ENCODE results near the gene EPHB6. TPM values are rescaled to one million over a fixed set of nuclear protein-coding genes. Genes with fewer than 3 reads are reported as not detected.

EPHB6 gene
- total RNA-seq, 1 experiment from 2014 or later, result 12.6 TPM

DNA sequence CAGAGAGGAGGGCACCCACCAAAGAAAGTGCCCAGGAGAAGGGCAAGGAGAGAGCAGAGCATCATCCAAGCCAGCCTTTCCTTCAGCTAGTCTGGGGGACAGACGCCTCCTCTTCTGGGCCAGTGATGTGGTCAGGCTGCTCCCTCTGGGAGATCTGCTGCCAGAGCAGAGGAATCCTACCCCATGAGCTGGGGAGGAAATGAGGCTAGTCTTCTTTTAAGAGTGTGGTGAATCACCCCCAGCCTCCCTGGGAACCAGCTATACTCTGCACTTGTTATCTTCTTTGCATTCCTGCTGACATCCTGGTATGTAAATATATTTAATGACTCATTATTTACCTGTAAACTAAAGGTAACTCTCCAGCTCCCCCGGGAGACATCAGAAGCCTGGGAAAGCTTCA, 41.6 kb upstream of the EPHB6 start:
- no peaks in the 10 kb centered on the region for H4K20me1 ChIP-seq (ENCODE audit: insufficient read depth)
- no peak overlapping the region for H3K4me3 ChIP-seq (replicated peaks in 1 of 2; ENCODE audit: low read depth in 1 of 2, low read length in 2 of 2)
- POLR2A ChIA-PET, result no interaction called here
- no peak overlapping the region for H3K27ac ChIP-seq (ENCODE audit: low read depth, low read length)
- intact Hi-C loops (cut with micrococcal nuclease), result loop anchor here (2.0 to 10.0 kb wide), 2 partner anchors 20 to 278 kb away; no protein-coding TSS in a partner anchor
- BruUV-seq (replicated peaks), result no TSS peak
- ATAC-seq (peak; percentile 58), DNase-seq (ENCODE audit: low read depth, low spot score) (no peak)
- H2AFZ ChIP-seq (ENCODE audit: low read depth, low read length, poor library complexity, severe bottlenecking), result no peak overlapping the region
- H3K9me3 ChIP-seq (ENCODE audit: control insufficient read depth in 1 of 2, insufficient read depth in 1 of 2, low read depth in 1 of 2, low read length in 2 of 2), result no peaks in the 10 kb centered on the region
- CTCF ChIA-PET, result interaction anchor here (0.6 to 5.5 kb wide), 8 partner anchors 7 to 402 kb away, joined by 3 to 62 read pairs (median 4); no protein-coding TSS in a partner anchor
- H3K36me3 ChIP-seq (ENCODE audit: control insufficient read depth in 1 of 2, insufficient read depth in 2 of 2, low read length in 2 of 2), result no peaks in the 10 kb centered on the region
- RAD21 ChIA-PET (ENCODE audit: low non-redundant PET in 1 of 2, low total read pairs in 2 of 2, uncharacterized antibody in 2 of 2, unreplicated experiment in 2 of 2), result interaction anchor here in 1 of 2 experiments (0.7 kb wide), 1 partner anchor 150 kb away, joined by 7 read pairs; no protein-coding TSS in a partner anchor
- peaks cover 27% of the 10 kb centered on the region; the same call in 1 of the 2 replicates for H3K27me3 ChIP-seq (ENCODE audit: insufficient read depth, low read length)
- peaks cover 0 to 24% of the 10 kb centered on the region in 2 experiments; a peak in 3 of 4 replicates for H3K4me1 ChIP-seq (ENCODE audit: control insufficient read depth in 1 of 2, insufficient read depth in 2 of 2, low read length in 2 of 2)
- no peaks in the 10 kb centered on the region for H3K9me2 ChIP-seq (ENCODE audit: insufficient read depth)
- no peaks in the 10 kb centered on the region for H3K79me2 ChIP-seq (ENCODE audit: insufficient read depth, low read length)
- H3K9ac ChIP-seq (ENCODE audit: low read length), result no peak overlapping the region
- 0 out of 2 replicates have a peak overlapping the region, but pooled peaks have one; percentile 10 for H3K4me2 ChIP-seq (ENCODE audit: low read length)
- TF ChIP-seq JUND (IDR thresholded peaks at IDR 0.05) (no peak), EZH2phosphoT487 (IDR thresholded peaks at IDR 0.05; ENCODE audit: borderline replicate concordance) (no peak), CBX3 (IDR thresholded peaks at IDR 0.05; ENCODE audit: low read depth) (no peak), SP1 (IDR thresholded peaks at IDR 0.05; ENCODE audit: low read depth) (no peak)
- TF ChIP-seq, protein P1, sequence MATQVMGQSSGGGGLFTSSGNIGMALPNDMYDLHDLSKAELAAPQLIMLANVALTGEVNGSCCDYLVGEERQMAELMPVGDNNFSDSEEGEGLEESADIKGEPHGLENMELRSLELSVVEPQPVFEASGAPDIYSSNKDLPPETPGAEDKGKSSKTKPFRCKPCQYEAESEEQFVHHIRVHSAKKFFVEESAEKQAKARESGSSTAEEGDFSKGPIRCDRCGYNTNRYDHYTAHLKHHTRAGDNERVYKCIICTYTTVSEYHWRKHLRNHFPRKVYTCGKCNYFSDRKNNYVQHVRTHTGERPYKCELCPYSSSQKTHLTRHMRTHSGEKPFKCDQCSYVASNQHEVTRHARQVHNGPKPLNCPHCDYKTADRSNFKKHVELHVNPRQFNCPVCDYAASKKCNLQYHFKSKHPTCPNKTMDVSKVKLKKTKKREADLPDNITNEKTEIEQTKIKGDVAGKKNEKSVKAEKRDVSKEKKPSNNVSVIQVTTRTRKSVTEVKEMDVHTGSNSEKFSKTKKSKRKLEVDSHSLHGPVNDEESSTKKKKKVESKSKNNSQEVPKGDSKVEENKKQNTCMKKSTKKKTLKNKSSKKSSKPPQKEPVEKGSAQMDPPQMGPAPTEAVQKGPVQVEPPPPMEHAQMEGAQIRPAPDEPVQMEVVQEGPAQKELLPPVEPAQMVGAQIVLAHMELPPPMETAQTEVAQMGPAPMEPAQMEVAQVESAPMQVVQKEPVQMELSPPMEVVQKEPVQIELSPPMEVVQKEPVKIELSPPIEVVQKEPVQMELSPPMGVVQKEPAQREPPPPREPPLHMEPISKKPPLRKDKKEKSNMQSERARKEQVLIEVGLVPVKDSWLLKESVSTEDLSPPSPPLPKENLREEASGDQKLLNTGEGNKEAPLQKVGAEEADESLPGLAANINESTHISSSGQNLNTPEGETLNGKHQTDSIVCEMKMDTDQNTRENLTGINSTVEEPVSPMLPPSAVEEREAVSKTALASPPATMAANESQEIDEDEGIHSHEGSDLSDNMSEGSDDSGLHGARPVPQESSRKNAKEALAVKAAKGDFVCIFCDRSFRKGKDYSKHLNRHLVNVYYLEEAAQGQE (IDR thresholded peaks at IDR 0.05; ENCODE audit: low read depth), result no peak
- TF ChIP-seq, protein P2, sequence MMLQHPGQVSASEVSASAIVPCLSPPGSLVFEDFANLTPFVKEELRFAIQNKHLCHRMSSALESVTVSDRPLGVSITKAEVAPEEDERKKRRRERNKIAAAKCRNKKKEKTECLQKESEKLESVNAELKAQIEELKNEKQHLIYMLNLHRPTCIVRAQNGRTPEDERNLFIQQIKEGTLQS (IDR thresholded peaks at IDR 0.05), result no peak
